Liver (tissue), 9 donors: Measurements from ENCODE around the gene KRTAP10-6. TPM values are rescaled to one million over a fixed set of nuclear protein-coding genes. Genes with fewer than 3 reads are reported as not detected.

Experiments
- DNase-seq: peaks from one replicate; pipeline ENCODE4 v3.0.0-alpha.2; 2017; ENCODE audit warnings: low spot score
- H3K27ac ChIP-seq, 2 donors: one replicate each; pipeline ENCODE4 v1.7.0; 2013; ENCODE audit warnings: inconsistent platforms in 2 of 2, low read length in 2 of 2, control low read depth in 1 of 2, low read depth in 1 of 2, mild to moderate bottlenecking in 1 of 2
- H3K27me3 ChIP-seq, 4 donors: one replicate each; pipeline versions ENCODE4 v1.6.1 to v1.7.0; 2013; ENCODE audit warnings: low read length in 3 of 4, inconsistent platforms in 1 of 4, mild to moderate bottlenecking in 1 of 4, moderate library complexity in 1 of 4; ENCODE audit not compliant: control insufficient read depth in 4 of 4, insufficient read depth in 4 of 4
- H3K36me3 ChIP-seq, 4 donors: one replicate each; pipeline versions ENCODE4 v1.6.1 to v1.7.0; 2013; ENCODE audit warnings: low read length in 3 of 4, mild to moderate bottlenecking in 3 of 4, low read depth in 1 of 4, moderate library complexity in 1 of 4; ENCODE audit not compliant: control insufficient read depth in 4 of 4, insufficient read depth in 3 of 4
- H3K4me1 ChIP-seq, 4 donors: one replicate each; pipeline versions ENCODE4 v1.6.1 to v1.7.0; 2013; ENCODE audit warnings: low read length in 3 of 4, mild to moderate bottlenecking in 3 of 4, moderate library complexity in 1 of 4; ENCODE audit not compliant: control insufficient read depth in 4 of 4, insufficient read depth in 4 of 4
- H3K4me3 ChIP-seq, 3 donors: one replicate each; pipeline versions ENCODE4 v1.6.1 to v1.7.0; 2013; ENCODE audit warnings: low read length in 3 of 3, control low read depth in 1 of 3, low read depth in 1 of 3, mild to moderate bottlenecking in 1 of 3
- H3K9ac ChIP-seq, 2 donors: one replicate each; pipeline ENCODE4 v1.7.0; 2013; ENCODE audit warnings: low read length in 2 of 2, mild to moderate bottlenecking in 2 of 2, moderate library complexity in 2 of 2, control low read depth in 1 of 2, low read depth in 1 of 2
- H3K9me3 ChIP-seq, 4 donors: one replicate each; pipeline versions ENCODE4 v1.6.1 to v1.7.0; 2013; ENCODE audit warnings: low read length in 3 of 4; ENCODE audit not compliant: control insufficient read depth in 4 of 4
- ATF3 ChIP-seq: IDR thresholded peaks from 2 replicates; pipeline ENCODE4 v1.6.1; 2016; ENCODE audit warnings: antibody characterized with exemption
- CTCF ChIP-seq: fragments of 150-350 bp; IDR thresholded peaks from 2 replicates; pipeline ENCODE4 v1.5.1; 2017; ENCODE audit warnings: improper control_type of control experiment, low read depth, low read length; ENCODE audit not compliant: missing input control
- FOXA1 ChIP-seq: IDR thresholded peaks from 2 replicates; pipeline ENCODE4 v1.6.1; 2016; ENCODE audit warnings: antibody characterized with exemption
- GABPA ChIP-seq, 2 donors: IDR thresholded peaks in 1 of 2; conservative IDR thresholded peaks in 1 of 2; 2 replicates each; pipeline ENCODE4 v1.6.1; 2016; ENCODE audit warnings: antibody characterized with exemption in 2 of 2, mild to moderate bottlenecking in 1 of 2, moderate library complexity in 1 of 2
- HNF4A ChIP-seq, 2 donors: conservative IDR thresholded peaks; 2 replicates each; pipeline ENCODE4 v1.6.1; 2016; ENCODE audit warnings: antibody characterized with exemption in 2 of 2, mild to moderate bottlenecking in 2 of 2
- HNF4G ChIP-seq: IDR thresholded peaks from 2 replicates; pipeline ENCODE4 v1.6.1; 2016; ENCODE audit warnings: antibody characterized with exemption
- JUND ChIP-seq, 2 donors: IDR thresholded peaks; 2 replicates each; pipeline ENCODE4 v1.6.1; 2016; ENCODE audit warnings: antibody characterized with exemption in 2 of 2
- MAX ChIP-seq: IDR thresholded peaks from 2 replicates; pipeline ENCODE4 v1.6.1; 2016; ENCODE audit warnings: antibody characterized with exemption
- NR2F2 ChIP-seq: IDR thresholded peaks from 2 replicates; pipeline ENCODE4 v1.6.1; 2016; ENCODE audit warnings: antibody characterized with exemption
- REST ChIP-seq: IDR thresholded peaks from 2 replicates; pipeline ENCODE4 v1.6.1; 2016; ENCODE audit warnings: antibody characterized with exemption, mild to moderate bottlenecking
- RXRA ChIP-seq, 2 donors: IDR thresholded peaks; 2 replicates each; pipeline ENCODE4 v1.6.1; 2017 to 2018; ENCODE audit warnings: antibody characterized with exemption in 2 of 2, mild to moderate bottlenecking in 1 of 2
- SP1 ChIP-seq: IDR thresholded peaks from 2 replicates; pipeline ENCODE4 v1.6.1; 2018; ENCODE audit warnings: antibody characterized with exemption, mild to moderate bottlenecking
- TAF1 ChIP-seq: conservative IDR thresholded peaks from 2 replicates; pipeline ENCODE4 v1.6.1; 2016; ENCODE audit warnings: antibody characterized with exemption, mild to moderate bottlenecking
- YY1 ChIP-seq: IDR thresholded peaks from 2 replicates; pipeline ENCODE4 v1.6.1; 2016; ENCODE audit warnings: antibody characterized with exemption, mild to moderate bottlenecking
- WGBS: extraction: QIAGEN DNeasy Blood & Tissue Kit; methylation state at CpG from one replicate; pipeline ENCODE4 v1.1.7; 2013; 5-methylcytosine and 5-hydroxymethylcytosine counted together
- polyA plus RNA-seq, 2 donors: library from polyadenylated mRNA; stranded (reverse) in 1 of 2; unstranded in 1 of 2; fragments of 200-250 nt in 1 of 2; fragments of >200 nt in 1 of 2; fragmentation: Nextera tagmentation in 1 of 2; extraction: Ambion mirVana in 1 of 2; gene quantifications; one replicate each; pipeline versions ENCODE4 v1.2.1 to v1.2.3, GENCODE V29; 2013 to 2015
- total RNA-seq, 2 donors: library from RNA; depleted of rRNA; stranded (reverse); fragments of >200 nt; gene quantifications; one replicate each; pipeline ENCODE4 v1.2.3, GENCODE V29; 2014
- donor health status: healthy.
- donor health status: healthy.
- donor health status: healthy.
- donor health status: healthy.
- donor health status: healthy.

The KRTAP10-6 gene
- total and polyA plus RNA-seq, 4 donors: not detected

GRCh38 chr21:44571844-44572782 lies 20.2 kb downstream of the KRTAP10-6 start (continued):
- no peak for TF ChIP-seq REST
- no peak for TF ChIP-seq JUND (IDR thresholded peaks at IDR 0.05)
- no peak for TF ChIP-seq GABPA (IDR thresholded peaks at IDR 0.05 in 1 of 2, conservative IDR thresholded peaks at IDR 0.05 in 1 of 2)
- TF ChIP-seq YY1: no peak
- TF ChIP-seq CTCF: no peak
- no peak for TF ChIP-seq MAX

- Histone ChIP-seq H3K27me3 (no peaks in the 10 kb centered on the region), H3K27ac (no peak overlapping the region), H3K4me3 (no peak overlapping the region), H3K4me1 (peaks cover 0 to 7% (median 3%) of the 10 kb centered on the region in 4 donors), H3K9ac (no peak overlapping the region), H3K9me3 (peaks cover 0 to 3% (median 1%) of the 10 kb centered on the region in 4 donors), H3K36me3 (no peaks in the 10 kb centered on the region)
- DNase-seq: peak; percentile 27
- WGBS: 71% methylated on average over 4 of the region's 4 CpGs
- TF ChIP-seq RXRA (IDR thresholded peaks at IDR 0.05): no peak
- TF ChIP-seq CTCF: no peak
- TF ChIP-seq NR2F2: no peak
- no peak for TF ChIP-seq SP1
- TF ChIP-seq FOXA1: no peak
- TF ChIP-seq HNF4G: no peak
- TF ChIP-seq ATF3: no peak
- no peak for TF ChIP-seq TAF1
- TF ChIP-seq HNF4A (conservative IDR thresholded peaks at IDR 0.05): no peak
These were observed 21.0 kb downstream of the KRTAP10-6 start for GRCh38 chr21:44571296-44571695.
